ENCODE results near the gene FLAD1.

Gene FLAD1

GRCh38 chr1:154971341-154971998, 11.7 kb upstream of the FLAD1 start:
- peak in 1 of 2 donors; percentile 61 for DNase-seq
- no peaks in the 10 kb centered on the region for H3K9me3 ChIP-seq
- H3K27ac ChIP-seq = peak overlapping the region; percentile 95 to 97
- intact Hi-C loops (cut with DNase I; ENCODE audit: low total_unique reads) = no loop called here
- peaks cover 17 to 33% (median 18%) of the 10 kb centered on the region in 3 donors for H3K36me3 ChIP-seq
- peaks cover 0 to 64% (median 54%) of the 10 kb centered on the region in 4 donors for H3K4me1 ChIP-seq
- H3K27me3 ChIP-seq = no peaks in the 10 kb centered on the region
- peak overlapping the region; percentile 68 to 76 for H3K4me3 ChIP-seq
- TF ChIP-seq, protein P1, sequence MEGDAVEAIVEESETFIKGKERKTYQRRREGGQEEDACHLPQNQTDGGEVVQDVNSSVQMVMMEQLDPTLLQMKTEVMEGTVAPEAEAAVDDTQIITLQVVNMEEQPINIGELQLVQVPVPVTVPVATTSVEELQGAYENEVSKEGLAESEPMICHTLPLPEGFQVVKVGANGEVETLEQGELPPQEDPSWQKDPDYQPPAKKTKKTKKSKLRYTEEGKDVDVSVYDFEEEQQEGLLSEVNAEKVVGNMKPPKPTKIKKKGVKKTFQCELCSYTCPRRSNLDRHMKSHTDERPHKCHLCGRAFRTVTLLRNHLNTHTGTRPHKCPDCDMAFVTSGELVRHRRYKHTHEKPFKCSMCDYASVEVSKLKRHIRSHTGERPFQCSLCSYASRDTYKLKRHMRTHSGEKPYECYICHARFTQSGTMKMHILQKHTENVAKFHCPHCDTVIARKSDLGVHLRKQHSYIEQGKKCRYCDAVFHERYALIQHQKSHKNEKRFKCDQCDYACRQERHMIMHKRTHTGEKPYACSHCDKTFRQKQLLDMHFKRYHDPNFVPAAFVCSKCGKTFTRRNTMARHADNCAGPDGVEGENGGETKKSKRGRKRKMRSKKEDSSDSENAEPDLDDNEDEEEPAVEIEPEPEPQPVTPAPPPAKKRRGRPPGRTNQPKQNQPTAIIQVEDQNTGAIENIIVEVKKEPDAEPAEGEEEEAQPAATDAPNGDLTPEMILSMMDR (IDR thresholded peaks at IDR 0.05) = no peak

DNA sequence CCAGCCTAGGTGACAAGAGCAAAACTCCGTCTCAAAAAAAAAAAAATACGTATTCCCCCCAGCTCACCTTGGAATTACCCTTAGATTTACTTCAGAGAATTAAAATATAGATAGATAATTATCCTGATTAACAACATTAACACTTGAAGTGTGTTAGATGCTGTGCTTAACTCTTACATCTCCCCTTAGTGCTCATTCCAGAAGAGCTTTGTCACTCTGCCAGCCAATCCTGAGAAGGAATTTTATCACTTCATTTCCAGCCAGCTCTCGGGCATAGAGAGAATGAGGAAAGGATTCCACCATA, 11.0 kb upstream of the FLAD1 start:
- DNase-seq = no peak
- intact Hi-C loops (cut with DNase I; ENCODE audit: low total_unique reads) = no loop called here
- H3K36me3 ChIP-seq = peaks cover 11 to 26% (median 11%) of the 10 kb centered on the region in 3 donors
- peak overlapping the region; percentile 95 to 97 for H3K27ac ChIP-seq
- H3K4me1 ChIP-seq = peaks cover 0 to 64% (median 54%) of the 10 kb centered on the region in 4 donors
- no peaks in the 10 kb centered on the region for H3K9me3 ChIP-seq
- peak overlapping the region; percentile 68 to 76 for H3K4me3 ChIP-seq
- TF ChIP-seq, protein P1 (IDR thresholded peaks at IDR 0.05) = no peak
- no peaks in the 10 kb centered on the region for H3K27me3 ChIP-seq

- intact Hi-C loops (cut with DNase I; ENCODE audit: low total_unique reads) = no loop called here
- no peaks in the 10 kb centered on the region for H3K9me3 ChIP-seq
- H3K36me3 ChIP-seq = peaks cover 5 to 21% (median 6%) of the 10 kb centered on the region in 3 donors
- TF ChIP-seq, protein P1 (IDR thresholded peaks at IDR 0.05) = no peak
- DNase-seq = peak; percentile 78 to 90
- H3K27ac ChIP-seq = peak overlapping the region; percentile 95 to 97
- H3K4me1 ChIP-seq = peaks cover 0 to 64% (median 54%) of the 10 kb centered on the region in 4 donors
- no peaks in the 10 kb centered on the region for H3K27me3 ChIP-seq
- H3K4me3 ChIP-seq = peak overlapping the region; percentile 68 to 76
These were observed 10.4 kb upstream of the FLAD1 start for GRCh38 chr1:154972517-154973343.

DNA sequence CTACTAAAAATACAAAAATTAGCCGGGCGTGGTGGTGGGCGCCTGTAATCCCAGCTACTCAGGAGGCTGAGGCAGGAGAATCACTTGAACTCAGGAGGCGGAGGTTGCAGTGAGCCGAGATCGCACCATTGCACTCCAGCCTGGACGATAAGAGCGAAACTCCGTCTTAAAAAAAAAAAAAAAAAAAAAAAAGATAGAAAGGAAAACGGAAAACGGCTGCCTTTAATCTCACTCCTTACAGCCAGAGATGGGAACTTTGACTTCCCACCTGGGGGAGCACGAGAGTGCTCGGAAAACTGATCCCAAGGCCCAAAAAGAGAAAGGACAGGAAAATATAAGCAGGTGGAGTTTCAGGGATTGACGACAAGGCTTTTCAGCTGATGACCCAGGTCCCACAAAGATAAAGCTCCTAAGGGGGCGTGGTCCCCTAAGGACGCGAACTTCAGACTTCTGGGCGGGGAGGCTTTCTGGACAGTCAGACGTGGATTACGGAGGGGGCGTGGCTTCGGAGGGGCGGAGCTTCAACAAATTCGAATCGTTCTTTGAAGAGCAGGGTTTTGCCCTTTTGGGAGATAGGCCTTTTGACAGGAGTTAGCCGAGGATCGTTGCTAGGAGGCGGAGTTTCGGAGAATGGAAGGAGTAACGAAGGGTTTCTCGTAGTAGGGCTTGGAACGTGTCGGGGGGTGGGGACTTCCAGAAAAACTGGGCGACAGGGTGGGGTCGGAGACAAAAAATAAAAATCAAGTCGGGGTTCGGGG, 9.6 kb upstream of the FLAD1 start:
- TF ChIP-seq, protein P1 (IDR thresholded peaks at IDR 0.05) = peak in 1 of 2 experiments; percentile 10
- intact Hi-C loops (cut with DNase I; ENCODE audit: low total_unique reads) = loop anchor here (1.0 to 2.0 kb wide), 2 partner anchors 28 to 37 kb away; partner anchors contain the start of gene PMVK
- H3K9me3 ChIP-seq = no peaks in the 10 kb centered on the region
- peaks cover 0 to 61% (median 53%) of the 10 kb centered on the region in 4 donors for H3K4me1 ChIP-seq
- peaks cover 0 to 13% (median 0%) of the 10 kb centered on the region in 3 donors for H3K36me3 ChIP-seq
- DNase-seq = peak; percentile 97 to 98
- H3K27ac ChIP-seq = peak overlapping the region; percentile 95 to 97
- H3K4me3 ChIP-seq = peak overlapping the region; percentile 68 to 76
- no peaks in the 10 kb centered on the region for H3K27me3 ChIP-seq

GRCh38 chr1:154974102-154974807, 8.9 kb upstream of the FLAD1 start, which contains the start of gene CKS1B:
Gene CKS1B (plus strand): TSS chr1:154974681. CDS start chr1:154974746, 65 bp downstream.
- intact Hi-C loops (cut with DNase I; ENCODE audit: low total_unique reads) = loop anchor here (1.0 to 2.0 kb wide), 2 partner anchors 27 to 37 kb away; partner anchors contain the start of gene PMVK

More at GRCh38 chr1:154974102-154974807, 8.9 kb upstream of the FLAD1 start, which contains the start of gene CKS1B:
- TF ChIP-seq, protein P1 (IDR thresholded peaks at IDR 0.05) = peak in 1 of 2 experiments; percentile 8
- peak within 1 kb of the TSS; percentile 68 to 76 for H3K4me3 ChIP-seq
- H3K27ac ChIP-seq = peak within 1 kb of the TSS; percentile 95 to 97
- H3K9me3 ChIP-seq = no peaks in the 10 kb centered on the region
- peak; percentile 98 to 99 for DNase-seq
- H3K4me1 ChIP-seq = peaks cover 0 to 54% (median 46%) of the 10 kb centered on the region in 4 donors
- H3K36me3 ChIP-seq = peaks cover 0 to 6% (median 0%) of the 10 kb centered on the region in 3 donors
- H3K27me3 ChIP-seq = no peaks in the 10 kb centered on the region

Measured in tibial artery (tissue), 4 donors.